ACC112 (cell line): Measurements from ENCODE around the gene ISOC1.

Experiments
- H2AFZ ChIP-seq: fragments of 200-600 bp; sonication (generic); one replicate; pipeline ENCODE4 v1.6.0; 2017; ENCODE audit warnings: antibody characterized with exemption, low read length; ENCODE audit not compliant: unreplicated experiment
- H3K27ac ChIP-seq: fragments of 200-600 bp; sonication (generic); 2 replicates; pipeline ENCODE4 v1.5.1; 2014; ENCODE audit warnings: low read depth, mild to moderate bottlenecking, antibody characterized with exemption, low read length, moderate library complexity
- H3K27me3 ChIP-seq: fragments of 200-600 bp; sonication (generic); 2 replicates; pipeline ENCODE4 v1.6.1; 2014; ENCODE audit warnings: mild to moderate bottlenecking, antibody characterized with exemption, low read length, moderate library complexity, mixed read lengths; ENCODE audit not compliant: insufficient read depth
- H3K36me3 ChIP-seq: fragments of 200-600 bp; sonication (generic); 2 replicates; pipeline ENCODE4 v1.6.1; 2016; ENCODE audit warnings: mild to moderate bottlenecking, antibody characterized with exemption, low read length, moderate library complexity, mixed read lengths; ENCODE audit not compliant: insufficient read depth
- H3K4me1 ChIP-seq: fragments of 200-600 bp; sonication (generic); one replicate; pipeline ENCODE4 v1.6.1; 2016; ENCODE audit warnings: low read length, mixed read lengths; ENCODE audit not compliant: insufficient read depth, unreplicated experiment, control insufficient read depth
- H3K4me3 ChIP-seq: fragments of 200-600 bp; sonication (generic); 2 replicates; pipeline ENCODE4 v1.5.1; 2014; ENCODE audit warnings: mild to moderate bottlenecking, low read depth, low read length
- H3K79me2 ChIP-seq: fragments of 200-600 bp; sonication (generic); one replicate; pipeline ENCODE4 v1.6.0; 2016; ENCODE audit warnings: low read length; ENCODE audit not compliant: control insufficient read depth, unreplicated experiment, insufficient read depth

The ISOC1 gene

GRCh38 chr5:129094087-129094923 lies at the start of gene ISOC1:
Gene ISOC1, plus strand, starts transcription at chr5:129094749. Its CDS starts 18 bp downstream, at chr5:129094767.
- Histone ChIP-seq H3K4me3 (peak within 1 kb of the TSS; percentile 79), H3K27ac (no peak within 1 kb of the TSS), H3K4me1 (peaks cover 8% of the 10 kb centered on the region), H3K27me3 (peaks cover 4% of the 10 kb centered on the region; the same call in 1 of the 2 replicates), H3K79me2 (peaks cover 6% of the 10 kb centered on the region), H2AFZ (peak within 1 kb of the TSS; percentile 94), H3K36me3 (no peaks in the 10 kb centered on the region)

GRCh38 chr5:129046151-129046550 lies 48.4 kb upstream of the ISOC1 start:
- H3K79me2 ChIP-seq, result no peaks in the 10 kb centered on the region
- no peaks in the 10 kb centered on the region for H3K36me3 ChIP-seq
- H3K4me1 ChIP-seq, result no peaks in the 10 kb centered on the region
- H3K4me3 ChIP-seq, result no peak overlapping the region
- no peak overlapping the region for H3K27ac ChIP-seq
- no peaks in the 10 kb centered on the region for H3K27me3 ChIP-seq
- H2AFZ ChIP-seq, result no peak overlapping the region

GRCh38 chr5:129048509-129048908 lies 46.0 kb upstream of the ISOC1 start:
- Histone ChIP-seq H3K4me1 (no peaks in the 10 kb centered on the region), H3K4me3 (no peak overlapping the region), H3K27me3 (no peaks in the 10 kb centered on the region), H3K27ac (no peak overlapping the region), H3K79me2 (no peaks in the 10 kb centered on the region), H2AFZ (no peak overlapping the region), H3K36me3 (no peaks in the 10 kb centered on the region)

GRCh38 chr5:129049126-129049799 lies 45.3 kb upstream of the ISOC1 start:
- H3K4me3 ChIP-seq, result no peak overlapping the region
- H3K36me3 ChIP-seq, result no peaks in the 10 kb centered on the region
- no peaks in the 10 kb centered on the region for H3K79me2 ChIP-seq
- no peak overlapping the region for H3K27ac ChIP-seq
- H3K27me3 ChIP-seq, result no peaks in the 10 kb centered on the region
- H3K4me1 ChIP-seq, result no peaks in the 10 kb centered on the region
- H2AFZ ChIP-seq, result no peak overlapping the region

- Histone ChIP-seq H3K4me1 (no peaks in the 10 kb centered on the region), H3K79me2 (no peaks in the 10 kb centered on the region), H2AFZ (no peak overlapping the region), H3K4me3 (no peak overlapping the region), H3K27ac (no peak overlapping the region), H3K36me3 (no peaks in the 10 kb centered on the region), H3K27me3 (no peaks in the 10 kb centered on the region)
These were observed 43.3 kb upstream of the ISOC1 start for GRCh38 chr5:129051283-129051682.

GRCh38 chr5:129053438-129053837 lies 41.1 kb upstream of the ISOC1 start:
- Histone ChIP-seq H2AFZ (no peak overlapping the region), H3K27ac (no peak overlapping the region), H3K79me2 (no peaks in the 10 kb centered on the region), H3K36me3 (no peaks in the 10 kb centered on the region), H3K4me1 (no peaks in the 10 kb centered on the region), H3K27me3 (no peaks in the 10 kb centered on the region), H3K4me3 (no peak overlapping the region)

GRCh38 chr5:129057329-129057728 lies 37.2 kb upstream of the ISOC1 start:
- Histone ChIP-seq H3K4me1 (no peaks in the 10 kb centered on the region), H3K27ac (no peak overlapping the region), H3K4me3 (no peak overlapping the region), H3K36me3 (no peaks in the 10 kb centered on the region), H3K27me3 (0 out of 2 replicates have a peak, but pooled peaks cover 6% of the 10 kb centered on the region), H3K79me2 (no peaks in the 10 kb centered on the region), H2AFZ (no peak overlapping the region)

GRCh38 chr5:129061849-129062248 lies 32.7 kb upstream of the ISOC1 start:
- Histone ChIP-seq H3K27ac (no peak overlapping the region), H3K79me2 (no peaks in the 10 kb centered on the region), H3K4me1 (no peaks in the 10 kb centered on the region), H3K36me3 (no peaks in the 10 kb centered on the region), H3K27me3 (0 out of 2 replicates have a peak, but pooled peaks cover 7% of the 10 kb centered on the region), H2AFZ (no peak overlapping the region), H3K4me3 (no peak overlapping the region)

- no peak overlapping the region for H3K27ac ChIP-seq
- H3K4me3 ChIP-seq, result no peak overlapping the region
- no peak overlapping the region for H2AFZ ChIP-seq
These were observed 31.0 kb upstream of the ISOC1 start for GRCh38 chr5:129063483-129064113.

GRCh38 chr5:129065721-129066120 lies 28.8 kb upstream of the ISOC1 start:
- Histone ChIP-seq H3K79me2 (no peaks in the 10 kb centered on the region), H3K36me3 (no peaks in the 10 kb centered on the region), H2AFZ (no peak overlapping the region), H3K27me3 (0 out of 2 replicates have a peak, but pooled peaks cover 7% of the 10 kb centered on the region), H3K27ac (no peak overlapping the region), H3K4me3 (no peak overlapping the region), H3K4me1 (no peaks in the 10 kb centered on the region)

More at GRCh38 chr5:129063483-129064113, 31.0 kb upstream of the ISOC1 start:
- Histone ChIP-seq H3K79me2 (no peaks in the 10 kb centered on the region), H3K36me3 (no peaks in the 10 kb centered on the region), H3K27me3 (0 out of 2 replicates have a peak, but pooled peaks cover 7% of the 10 kb centered on the region), H3K4me1 (no peaks in the 10 kb centered on the region)
